ENCODE results near the gene GH2. TPM values are rescaled to one million over a fixed set of nuclear protein-coding genes. Genes with fewer than 3 reads are reported as not detected.
"Not testable (repeated sequence)": the region's sequence is repeated elsewhere in the genome, so short reads cannot be mapped to it uniquely, and the experiment has no call there.

The GH2 gene
- total and polyA plus RNA-seq, 4 donors: not detected

- H3K27me3 ChIP-seq (ENCODE audit: control insufficient read depth in 4 of 4, insufficient read depth in 4 of 4, low read length in 3 of 4); DNase-seq (ENCODE audit: low spot score); H3K36me3 ChIP-seq (ENCODE audit: control insufficient read depth in 4 of 4, insufficient read depth in 3 of 4, low read depth in 1 of 4, low read length in 3 of 4); H3K4me1 ChIP-seq (ENCODE audit: control insufficient read depth in 4 of 4, insufficient read depth in 4 of 4, low read length in 3 of 4); H3K9me3 ChIP-seq (ENCODE audit: control insufficient read depth in 4 of 4, low read length in 3 of 4); H3K27ac ChIP-seq (ENCODE audit: low read depth in 1 of 2, low read length in 2 of 2); H3K9ac ChIP-seq (ENCODE audit: low read depth in 1 of 2, low read length in 2 of 2); H3K4me3 ChIP-seq (ENCODE audit: low read depth in 1 of 3, low read length in 3 of 3): not testable (repeated sequence)
- WGBS: 25% methylated on average over 13 of the region's 13 CpGs
- TF ChIP-seq RAD21 (IDR thresholded peaks at IDR 0.05) (peak in 1 of 2 donors; percentile 27), CTCF (IDR thresholded peaks at IDR 0.05; ENCODE audit: low read depth, low read length, missing input control) (peak; percentile 8)
Measured at GRCh38 chr17:63889026-63889848, 7.5 kb upstream of the GH2 start.

DNA sequence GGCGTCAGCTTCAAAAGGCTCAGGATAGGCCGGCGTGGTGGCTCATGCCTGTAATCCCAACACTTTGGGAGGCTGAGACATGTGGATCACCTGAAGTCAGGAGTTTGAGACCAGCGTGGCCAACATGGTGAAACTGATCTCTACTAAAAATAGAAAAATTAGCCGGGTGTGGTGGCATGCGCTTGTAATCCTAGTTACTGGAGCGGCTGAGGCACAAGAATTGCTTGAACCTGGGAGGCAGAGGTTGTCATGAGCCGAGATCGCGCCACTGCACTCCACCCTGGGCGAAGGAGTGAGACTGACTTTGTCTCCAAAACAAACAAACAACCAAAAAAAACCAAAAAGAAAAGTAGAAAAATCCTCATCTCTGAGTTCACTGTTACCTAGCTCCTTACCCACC, 3.4 kb upstream of the GH2 start:
- not testable (repeated sequence) for H3K4me1 ChIP-seq (ENCODE audit: control insufficient read depth in 4 of 4, insufficient read depth in 4 of 4, low read length in 3 of 4); H3K36me3 ChIP-seq (ENCODE audit: control insufficient read depth in 4 of 4, insufficient read depth in 3 of 4, low read depth in 1 of 4, low read length in 3 of 4); H3K9me3 ChIP-seq (ENCODE audit: control insufficient read depth in 4 of 4, low read length in 3 of 4); H3K4me3 ChIP-seq (ENCODE audit: low read depth in 1 of 3, low read length in 3 of 3); H3K27me3 ChIP-seq (ENCODE audit: control insufficient read depth in 4 of 4, insufficient read depth in 4 of 4, low read length in 3 of 4); H3K27ac ChIP-seq (ENCODE audit: low read depth in 1 of 2, low read length in 2 of 2); DNase-seq (ENCODE audit: low spot score); H3K9ac ChIP-seq (ENCODE audit: low read depth in 1 of 2, low read length in 2 of 2)
- WGBS: 93% methylated on average over 11 of the region's 11 CpGs

DNA sequence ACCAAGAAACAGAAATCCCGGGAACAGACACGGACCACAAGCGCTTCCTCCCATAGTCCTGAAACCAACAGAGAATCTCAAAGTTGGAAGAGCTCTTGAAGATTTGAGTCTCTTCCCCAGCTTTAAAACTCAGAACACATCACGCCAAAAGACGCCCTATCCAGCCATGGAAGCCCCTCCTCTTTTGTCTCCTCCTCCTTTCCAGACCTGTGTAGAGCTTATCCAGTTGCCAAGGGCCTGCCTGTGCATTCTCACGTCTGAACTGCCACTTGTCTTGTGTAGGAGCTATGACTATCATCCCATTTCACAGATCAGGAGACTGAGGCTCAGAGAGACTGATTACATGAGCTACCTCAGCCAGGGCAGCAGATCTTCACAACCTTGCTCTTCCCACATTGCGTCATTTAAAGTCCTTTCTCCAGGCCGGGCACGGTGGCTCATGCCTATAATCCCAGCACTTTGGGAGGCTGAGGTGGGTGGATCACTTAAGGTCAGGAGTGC, 932 bp upstream of the GH2 start:
- WGBS: 78% methylated on average over 9 of the region's 9 CpGs
- H3K27me3 ChIP-seq (ENCODE audit: control insufficient read depth in 4 of 4, insufficient read depth in 4 of 4, low read length in 3 of 4); H3K9me3 ChIP-seq (ENCODE audit: control insufficient read depth in 4 of 4, low read length in 3 of 4); DNase-seq (ENCODE audit: low spot score); H3K36me3 ChIP-seq (ENCODE audit: control insufficient read depth in 4 of 4, insufficient read depth in 3 of 4, low read depth in 1 of 4, low read length in 3 of 4); H3K4me1 ChIP-seq (ENCODE audit: control insufficient read depth in 4 of 4, insufficient read depth in 4 of 4, low read length in 3 of 4); H3K27ac ChIP-seq (ENCODE audit: low read depth in 1 of 2, low read length in 2 of 2); H3K9ac ChIP-seq (ENCODE audit: low read depth in 1 of 2, low read length in 2 of 2); H3K4me3 ChIP-seq (ENCODE audit: low read depth in 1 of 3, low read length in 3 of 3): not testable (repeated sequence)

DNA sequence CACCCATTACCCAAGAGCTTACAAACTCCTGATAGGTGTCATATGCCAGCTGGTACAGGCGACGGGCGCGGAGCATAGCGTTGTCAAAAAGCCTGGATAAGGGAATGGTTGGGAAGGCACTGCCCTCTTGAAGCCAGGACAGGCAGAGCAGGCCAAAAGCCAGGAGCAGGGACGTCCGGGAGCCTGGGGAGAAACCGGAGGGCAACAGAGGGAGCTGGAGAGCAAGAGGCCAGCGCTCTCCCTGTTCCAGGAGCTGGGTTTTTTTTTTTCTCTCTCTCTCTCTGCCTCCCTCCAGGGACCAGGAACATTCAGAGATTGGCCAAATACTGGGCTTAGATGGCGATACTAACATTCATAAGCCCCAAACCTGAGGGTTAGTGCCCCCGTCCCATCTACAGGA, 407 bp downstream of the GH2 start:
- DNase-seq (ENCODE audit: low spot score); H3K9ac ChIP-seq (ENCODE audit: low read depth in 1 of 2, low read length in 2 of 2); H3K36me3 ChIP-seq (ENCODE audit: control insufficient read depth in 4 of 4, insufficient read depth in 3 of 4, low read depth in 1 of 4, low read length in 3 of 4); H3K9me3 ChIP-seq (ENCODE audit: control insufficient read depth in 4 of 4, low read length in 3 of 4); H3K4me3 ChIP-seq (ENCODE audit: low read depth in 1 of 3, low read length in 3 of 3); H3K27me3 ChIP-seq (ENCODE audit: control insufficient read depth in 4 of 4, insufficient read depth in 4 of 4, low read length in 3 of 4); H3K4me1 ChIP-seq (ENCODE audit: control insufficient read depth in 4 of 4, insufficient read depth in 4 of 4, low read length in 3 of 4); H3K27ac ChIP-seq (ENCODE audit: low read depth in 1 of 2, low read length in 2 of 2): not testable (repeated sequence)
- WGBS: 54% methylated on average over 11 of the region's 11 CpGs

DNA sequence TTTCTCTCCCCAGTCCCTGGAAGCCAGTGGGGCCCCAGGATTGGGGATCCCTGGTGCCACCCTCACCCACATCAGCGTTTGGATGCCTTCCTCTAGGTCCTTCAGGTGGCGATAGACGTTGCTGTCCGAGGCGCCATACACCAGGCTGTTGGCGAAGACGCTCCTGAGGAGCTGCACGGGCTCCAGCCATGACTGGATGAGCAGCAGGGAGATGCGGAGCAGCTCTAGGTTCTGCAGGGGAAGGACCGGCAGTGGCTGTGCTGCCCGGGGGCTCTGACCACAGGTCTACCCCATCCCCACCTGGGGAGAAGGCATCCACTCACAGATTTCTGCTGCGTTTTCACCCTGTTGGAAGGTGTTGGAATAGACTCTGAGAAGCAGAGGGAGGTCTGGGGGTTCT, 1.0 kb downstream of the GH2 start:
- no peak for DNase-seq (ENCODE audit: low spot score)
- no peaks in the 10 kb centered on the region for H3K27me3 ChIP-seq (ENCODE audit: control insufficient read depth in 4 of 4, insufficient read depth in 4 of 4, low read length in 3 of 4)
- H3K36me3 ChIP-seq (ENCODE audit: control insufficient read depth in 4 of 4, insufficient read depth in 3 of 4, low read depth in 1 of 4, low read length in 3 of 4): no peaks in the 10 kb centered on the region
- no peaks in the 10 kb centered on the region for H3K9me3 ChIP-seq (ENCODE audit: control insufficient read depth in 4 of 4, low read length in 3 of 4)
- no peak overlapping the region for H3K4me3 ChIP-seq (ENCODE audit: low read depth in 1 of 3, low read length in 3 of 3)
- no peaks in the 10 kb centered on the region for H3K4me1 ChIP-seq (ENCODE audit: control insufficient read depth in 4 of 4, insufficient read depth in 4 of 4, low read length in 3 of 4)
- H3K27ac ChIP-seq (ENCODE audit: low read depth in 1 of 2, low read length in 2 of 2): no peak overlapping the region
- no peak overlapping the region for H3K9ac ChIP-seq (ENCODE audit: low read depth in 1 of 2, low read length in 2 of 2)
- 87% methylated on average over 12 of the region's 12 CpGs for WGBS
- TF ChIP-seq CTCF (IDR thresholded peaks at IDR 0.05; ENCODE audit: low read depth, low read length, missing input control) (no peak), JUND (IDR thresholded peaks at IDR 0.05) (no peak), YY1 (IDR thresholded peaks at IDR 0.05) (no peak), RXRA (IDR thresholded peaks at IDR 0.05) (no peak), HNF4G (IDR thresholded peaks at IDR 0.05) (no peak), MAX (IDR thresholded peaks at IDR 0.05) (no peak), FOXA1 (IDR thresholded peaks at IDR 0.05) (no peak), FOXA2 (IDR thresholded peaks at IDR 0.05) (no peak), ATF3 (IDR thresholded peaks at IDR 0.05) (no peak), SP1 (IDR thresholded peaks at IDR 0.05) (no peak), HNF4A (conservative IDR thresholded peaks at IDR 0.05) (no peak), NR2F2 (IDR thresholded peaks at IDR 0.05) (no peak), EGR1 (IDR thresholded peaks at IDR 0.05; ENCODE audit: low read depth in 2 of 2) (no peak), GABPA (IDR thresholded peaks at IDR 0.05 in 1 of 2, conservative IDR thresholded peaks at IDR 0.05 in 1 of 2) (no peak)

Measured in liver (tissue), 9 donors.